ENCODE results near the gene NFYC.
"Not testable (repeated sequence)": the region's sequence is repeated elsewhere in the genome, so short reads cannot be mapped to it uniquely, and the experiment has no call there.

Gene NFYC

DNA sequence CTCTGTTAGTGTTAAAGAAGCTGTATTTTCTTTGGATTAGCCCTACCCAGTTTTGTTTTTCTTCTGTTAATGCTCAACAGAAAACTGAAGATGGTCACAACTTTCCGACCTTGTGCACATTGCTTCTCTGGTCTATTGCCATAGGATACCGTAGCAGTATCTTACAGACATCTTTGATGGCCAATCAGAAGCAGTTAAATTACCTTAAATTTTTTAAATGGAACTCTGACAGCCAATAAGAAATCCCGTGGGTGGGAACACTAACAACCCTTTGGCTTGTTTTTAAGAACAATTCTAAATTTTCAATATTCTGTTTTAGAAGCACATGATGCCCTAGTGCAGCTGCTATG, 17.2 kb downstream of the NFYC start:
- no peak for DNase-seq

DNA sequence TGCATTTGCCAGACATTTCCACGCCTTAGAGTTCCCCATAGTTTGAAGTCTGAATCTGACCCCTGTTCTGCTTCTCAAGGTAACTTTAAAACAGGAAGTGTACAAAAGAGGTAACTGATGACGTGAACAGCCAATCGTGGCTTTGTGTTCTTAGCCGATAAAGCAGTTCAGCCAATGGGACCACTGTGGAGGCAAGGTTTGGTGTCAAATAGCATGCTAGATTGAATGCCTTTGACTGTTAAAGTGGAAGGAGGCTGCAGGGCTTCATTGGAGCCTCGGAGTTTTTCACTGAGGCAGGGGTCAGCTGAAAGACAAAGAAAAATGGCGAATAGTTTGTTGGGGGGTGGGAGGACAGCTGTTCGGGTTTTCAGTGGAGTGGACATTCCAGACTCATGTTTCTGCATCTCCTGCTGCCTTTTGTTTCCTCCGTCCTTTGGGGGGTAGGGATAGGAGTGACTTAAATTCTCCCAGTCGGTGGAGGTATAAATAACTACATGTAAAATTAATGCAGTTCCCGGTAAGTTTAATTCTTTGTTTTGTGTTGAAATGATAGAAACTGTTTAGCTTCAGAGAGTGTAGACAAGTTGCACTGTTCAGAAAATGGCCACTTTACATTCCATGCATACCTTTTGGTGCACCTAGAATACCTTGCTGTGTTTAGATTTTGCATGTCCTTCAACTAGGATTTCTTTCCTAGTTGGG, 17.7 kb downstream of the NFYC start:
- peak; percentile 93 for DNase-seq

DNA sequence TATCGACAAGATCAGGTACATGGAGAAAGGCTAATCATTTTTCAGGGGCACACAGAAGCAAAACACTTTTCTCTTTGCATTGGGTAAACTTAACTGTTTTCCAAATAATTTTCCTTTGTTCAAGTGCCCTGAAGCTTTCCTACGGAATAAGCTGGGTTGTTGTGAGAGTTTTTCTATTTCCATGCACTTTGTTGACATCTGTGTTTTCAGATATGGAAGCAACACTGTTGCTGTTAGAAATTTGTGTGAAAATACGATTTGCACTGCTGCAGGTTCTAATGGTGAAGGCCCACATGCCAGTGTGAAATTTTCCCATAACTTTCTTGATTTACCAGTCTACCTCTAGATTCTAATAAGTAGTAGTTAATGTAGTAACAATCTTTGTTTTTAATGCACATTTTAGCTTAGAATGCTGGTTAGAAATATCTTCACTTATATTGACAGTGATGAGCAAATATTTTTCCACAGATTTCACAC, 18.3 kb downstream of the NFYC start:
- DNase-seq = no peak

DNA sequence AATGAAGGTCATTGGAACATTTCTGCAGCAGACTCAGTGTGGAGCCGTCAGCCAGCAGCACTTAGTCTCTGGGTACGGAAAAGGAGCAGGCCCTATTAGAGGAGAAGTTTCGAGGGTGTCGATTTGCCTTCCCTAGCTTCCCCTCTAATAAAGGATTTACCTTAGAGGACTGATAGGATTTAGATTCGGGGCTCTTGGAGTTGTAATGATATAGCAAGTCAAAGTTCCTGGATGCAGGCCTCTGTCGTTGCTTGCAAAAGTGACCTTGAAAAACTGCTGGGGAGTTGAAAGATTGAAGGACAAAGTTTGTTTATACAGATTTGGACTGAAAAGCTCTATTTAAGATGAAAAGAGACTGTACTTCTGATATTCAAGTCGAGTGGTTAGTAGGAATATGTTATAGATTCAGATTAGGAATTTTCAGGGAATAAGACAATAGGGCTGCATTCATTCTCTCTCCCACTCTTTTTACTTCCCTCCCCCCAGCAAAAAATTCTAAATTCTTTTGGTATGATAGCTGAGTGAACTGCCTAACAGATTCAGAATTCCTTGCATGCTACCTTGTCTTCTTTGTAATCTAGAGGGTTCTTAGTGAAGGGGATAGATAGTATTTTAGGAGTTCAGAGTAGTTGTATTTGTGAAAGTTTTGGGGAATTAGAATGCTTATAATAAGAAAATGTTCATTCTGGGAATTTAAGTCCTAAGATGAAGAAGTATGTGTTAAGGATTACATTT, 19.2 kb downstream of the NFYC start:
- DNase-seq = no peak

DNA sequence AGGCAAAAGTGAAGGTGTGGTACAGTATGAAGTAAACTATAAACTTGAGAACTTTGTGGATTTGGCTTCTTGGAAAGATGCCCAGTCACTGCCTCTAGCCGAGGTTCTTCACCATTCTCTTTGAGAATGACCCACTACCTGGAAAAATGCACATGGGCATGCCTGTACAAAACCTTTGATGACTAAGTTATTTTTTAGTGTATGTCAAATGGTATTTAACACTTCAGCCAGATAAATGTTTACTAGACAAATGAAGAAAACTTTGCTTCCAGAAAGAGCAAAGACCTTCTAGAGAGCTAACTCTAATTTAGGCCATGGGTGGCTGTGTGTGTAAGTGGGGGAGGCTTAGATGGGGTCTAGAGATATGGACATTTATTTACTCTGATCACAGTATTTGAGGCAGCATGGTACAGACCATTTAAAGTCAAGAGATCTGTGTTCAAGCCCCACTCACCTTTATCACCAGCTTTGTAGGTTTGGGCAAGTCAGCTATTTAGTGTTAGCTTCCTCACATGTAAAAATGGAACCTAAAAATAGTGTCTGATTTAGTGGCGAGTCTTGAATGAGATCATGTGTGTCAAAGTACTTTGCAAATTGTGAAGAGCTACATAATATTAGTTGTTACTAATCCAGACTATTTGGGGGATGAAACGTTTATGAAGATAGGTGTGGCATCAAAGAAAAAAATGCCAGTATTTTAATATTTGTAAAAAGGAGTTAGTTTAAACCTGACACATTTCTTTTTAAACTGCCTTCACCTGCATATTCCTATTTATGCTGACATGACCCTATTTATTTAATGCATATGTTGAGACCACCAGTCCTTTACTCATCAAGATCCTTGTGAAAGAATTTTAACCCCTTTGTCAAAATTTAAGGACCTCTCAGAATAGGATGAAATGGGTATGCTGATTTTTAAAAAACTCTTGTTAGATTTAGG, 20.2 kb downstream of the NFYC start:
- DNase-seq = no peak

DNA sequence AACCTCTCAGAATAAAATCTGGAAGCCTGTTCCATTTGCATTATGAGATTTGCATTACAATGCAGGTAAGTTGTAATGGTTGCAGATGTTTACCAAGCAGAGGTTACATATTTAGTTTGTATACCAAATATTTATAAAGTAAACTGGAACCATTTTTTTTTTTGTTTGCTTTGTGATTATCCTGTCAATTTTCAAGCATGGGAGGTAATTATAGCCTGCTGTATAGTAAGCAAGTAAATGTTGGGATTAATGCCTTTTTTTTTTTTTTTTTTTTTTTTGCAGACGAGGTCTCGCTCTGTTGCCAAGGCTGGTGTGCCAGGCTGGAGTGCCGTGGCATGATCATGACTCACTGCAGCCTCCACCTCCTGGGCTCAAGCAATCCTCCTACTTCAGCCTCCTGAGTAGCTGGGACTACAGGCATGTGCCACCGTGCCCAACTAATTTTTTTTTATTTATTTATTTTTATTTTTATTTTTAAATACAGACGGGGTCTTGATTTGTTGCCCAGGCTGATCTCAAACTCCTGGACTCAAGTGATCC, 21.0 kb downstream of the NFYC start:
- DNase-seq = no peak

DNA sequence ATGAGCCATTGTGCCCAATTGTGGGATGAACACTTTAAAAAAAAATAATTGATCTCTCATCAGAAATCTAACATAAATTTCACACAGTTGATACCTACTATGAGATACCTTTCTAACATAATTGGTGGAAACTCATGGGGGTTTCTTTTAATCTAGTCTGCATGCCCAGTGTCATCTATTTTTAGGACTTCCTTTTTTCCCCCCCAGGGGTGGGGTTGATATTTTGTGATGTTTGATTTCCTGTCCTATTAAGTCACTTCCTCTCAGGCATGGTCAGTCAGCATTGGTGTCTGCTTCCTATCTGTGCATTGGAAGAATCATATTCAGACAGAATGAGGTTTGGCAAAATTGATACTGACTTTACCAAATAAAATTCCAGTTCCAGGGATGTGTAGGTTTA, 21.5 kb downstream of the NFYC start:
- DNase-seq = peak; percentile 21

DNA sequence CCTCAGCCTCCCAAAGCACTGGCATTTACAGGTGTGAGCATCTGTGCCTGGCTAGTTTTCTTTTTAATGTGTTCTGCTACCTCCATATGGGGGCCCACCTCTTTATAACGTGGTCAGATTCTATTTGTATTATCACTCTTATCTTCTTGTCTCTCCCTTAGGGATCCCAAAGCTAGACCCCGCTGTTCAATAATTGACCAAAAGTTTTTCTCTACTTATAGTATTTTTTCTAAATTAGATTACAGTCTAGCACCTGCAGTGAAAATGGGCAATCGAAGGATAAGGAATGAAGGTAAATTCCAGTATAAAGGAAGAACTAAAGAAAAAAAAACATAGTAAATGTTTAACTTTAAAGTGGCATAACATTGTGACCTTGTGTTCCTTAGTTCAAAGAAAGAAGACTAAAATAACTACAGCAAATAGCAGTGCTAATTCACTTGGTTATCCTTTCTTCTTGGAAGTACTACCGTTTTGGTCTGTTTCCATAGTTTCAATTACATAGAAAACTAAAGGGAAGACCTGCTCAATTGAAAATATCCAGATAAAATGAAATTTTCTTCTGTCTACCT, 24.1 kb downstream of the NFYC start:
- no peak for DNase-seq

DNA sequence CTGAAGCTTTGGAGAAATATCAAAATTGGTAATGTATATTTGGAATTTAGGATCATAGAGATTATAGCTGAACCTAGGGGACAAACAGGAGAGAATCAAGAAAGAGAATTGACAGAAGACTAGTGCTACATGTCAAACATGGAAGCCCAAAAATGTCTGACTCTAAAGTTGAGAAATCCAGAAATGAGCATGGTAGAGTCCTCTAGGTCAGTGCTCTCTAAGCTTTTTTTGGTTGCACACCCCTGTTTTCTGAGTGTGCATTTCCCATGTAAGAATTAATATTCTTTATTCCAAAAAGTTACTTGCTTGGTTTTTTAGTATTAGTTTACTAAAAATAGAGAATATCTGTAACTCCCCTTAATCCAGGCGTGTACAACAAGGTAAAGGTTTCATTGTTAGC, 25.6 kb downstream of the NFYC start:
- DNase-seq = no peak

DNA sequence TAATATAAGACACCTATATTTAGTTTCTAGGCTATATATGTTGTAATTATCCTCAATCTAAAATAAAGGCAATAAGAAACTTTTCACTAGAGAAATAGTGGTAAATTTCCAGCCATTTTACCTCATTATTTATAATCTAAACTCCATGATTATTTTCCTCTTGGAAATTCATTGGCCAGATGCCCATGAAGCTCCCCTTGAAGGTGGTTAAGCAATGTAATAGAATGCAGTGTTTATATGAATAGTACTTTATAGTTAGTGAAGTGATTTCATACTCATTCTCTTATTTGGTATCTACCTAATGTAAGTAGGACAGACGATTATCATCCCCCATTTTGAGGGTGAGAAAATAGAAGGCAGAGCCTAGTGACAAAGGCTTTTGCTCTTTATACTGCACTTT, 26.5 kb downstream of the NFYC start:
- DNase-seq = no peak

DNA sequence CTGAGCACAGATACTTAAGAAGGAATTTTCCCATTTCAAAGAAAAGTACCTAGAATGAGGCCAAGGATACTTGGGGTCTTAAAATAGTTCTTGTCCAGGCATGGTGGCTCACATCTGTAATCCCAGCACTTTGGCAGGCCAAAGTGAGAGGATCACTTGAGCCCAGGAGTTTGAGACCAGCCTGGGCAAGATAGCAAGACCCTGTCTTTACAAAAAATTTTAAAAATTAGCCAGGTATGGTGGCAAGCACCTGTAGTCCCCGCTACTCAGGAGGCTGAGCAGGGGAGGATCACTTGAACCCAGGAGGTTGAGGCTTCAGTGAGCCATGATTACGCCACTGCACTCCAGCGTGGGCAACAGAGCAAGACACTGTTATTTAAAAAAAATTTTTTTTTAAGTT, 29.0 kb downstream of the NFYC start:
- no peak for DNase-seq

DNA sequence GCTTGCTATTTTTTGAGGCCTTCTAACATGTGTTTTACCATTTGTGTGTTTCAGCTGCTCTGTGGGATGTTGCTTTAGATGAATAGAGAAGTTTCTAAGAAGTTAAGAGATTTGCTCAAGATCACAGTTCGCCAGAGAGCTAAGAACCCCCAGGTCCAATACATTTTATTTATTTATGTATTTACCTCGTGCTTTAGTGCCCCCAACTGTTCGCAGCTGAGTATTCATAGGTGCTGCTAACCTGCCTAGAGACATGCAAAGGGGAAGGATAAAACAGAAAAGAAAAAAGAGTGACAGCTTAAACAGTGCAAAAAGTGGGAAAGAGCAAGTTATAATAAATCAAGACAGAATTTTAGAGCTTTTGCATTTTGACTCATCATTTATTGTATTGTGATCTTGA, 31.1 kb downstream of the NFYC start:
- DNase-seq = no peak

DNA sequence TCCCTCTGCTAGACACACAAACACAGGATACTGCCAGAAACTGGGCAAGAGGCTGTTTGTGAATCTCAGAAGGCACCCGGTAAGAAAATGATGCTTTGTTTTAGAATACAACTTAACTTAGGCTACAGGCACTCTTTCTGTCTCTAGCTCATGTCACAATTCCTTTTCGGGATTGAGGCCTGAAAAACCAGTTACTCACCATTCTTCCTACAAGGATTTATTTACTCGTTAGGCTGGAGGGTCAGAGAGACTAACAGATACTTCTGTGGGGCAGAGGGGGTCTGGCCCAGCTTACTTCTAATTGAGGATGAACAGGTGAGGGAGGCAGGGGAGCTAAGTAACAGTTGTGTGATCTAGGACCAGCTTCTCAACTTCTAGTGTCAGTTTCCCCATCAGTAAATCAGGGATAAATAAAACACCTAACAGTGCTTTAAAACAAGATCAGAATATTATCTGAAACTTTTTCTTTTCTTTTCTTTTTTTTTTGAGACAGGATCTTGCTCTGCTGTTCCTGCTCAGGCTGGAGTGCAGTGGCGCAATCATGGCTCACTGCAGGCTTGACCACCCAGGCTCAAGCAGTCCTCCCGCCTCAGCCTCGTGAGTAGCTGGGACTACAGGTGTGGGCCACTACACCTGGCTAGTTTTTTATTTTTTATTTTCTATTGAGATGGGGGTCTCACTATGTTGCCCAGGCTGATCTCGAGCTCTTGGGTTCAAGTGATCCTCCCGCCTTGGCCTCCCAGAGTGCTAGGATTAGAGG, 31.9 kb downstream of the NFYC start:
- DNase-seq = no peak

DNA sequence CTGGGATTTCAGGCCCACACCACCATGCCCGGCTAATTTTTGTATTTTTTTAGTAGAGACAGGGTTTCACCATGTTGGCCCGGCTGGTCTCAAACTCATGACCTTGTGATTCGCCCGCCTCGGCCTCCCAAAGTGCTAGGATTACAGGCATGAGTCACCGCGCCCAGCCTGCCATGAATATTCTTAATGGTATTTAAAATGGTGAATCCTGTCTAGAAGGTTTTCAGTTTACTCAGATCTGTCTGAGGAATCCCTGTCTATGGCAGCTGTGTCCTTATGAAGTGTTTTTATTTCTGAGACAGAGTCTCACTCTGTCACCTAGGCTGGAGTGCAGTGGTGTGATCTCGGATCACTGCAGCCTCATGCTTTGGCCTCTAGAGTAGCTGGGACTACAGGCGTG, 36.2 kb downstream of the NFYC start:
- not testable (repeated sequence) for DNase-seq

DNA sequence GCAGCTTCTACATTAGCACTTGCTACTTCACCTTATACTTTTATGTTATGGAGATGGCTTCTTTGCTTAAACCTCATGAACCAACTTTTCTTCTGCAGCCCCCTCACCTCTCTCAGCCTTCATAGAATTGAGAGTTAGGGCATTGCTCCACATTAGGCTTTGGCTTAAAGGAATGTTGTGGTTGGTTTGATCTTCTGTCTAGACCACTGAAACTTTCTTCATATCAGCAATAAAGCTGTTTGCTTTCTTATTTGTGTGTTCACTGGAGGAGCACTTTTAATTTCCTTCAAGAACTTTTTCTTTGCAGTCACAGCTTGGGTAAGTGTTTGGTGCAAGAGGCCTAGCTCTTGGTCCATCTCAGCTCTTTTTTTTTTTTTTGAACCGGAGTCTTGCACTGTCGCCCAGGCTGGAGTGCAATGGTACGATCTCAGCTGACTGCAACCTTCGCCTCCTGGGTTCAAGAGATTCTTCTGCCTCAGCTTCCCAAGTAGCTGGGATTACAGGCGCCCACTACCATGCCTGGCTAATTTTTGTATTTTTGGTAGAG, 37.9 kb downstream of the NFYC start:
- DNase-seq = not testable (repeated sequence)

DNA sequence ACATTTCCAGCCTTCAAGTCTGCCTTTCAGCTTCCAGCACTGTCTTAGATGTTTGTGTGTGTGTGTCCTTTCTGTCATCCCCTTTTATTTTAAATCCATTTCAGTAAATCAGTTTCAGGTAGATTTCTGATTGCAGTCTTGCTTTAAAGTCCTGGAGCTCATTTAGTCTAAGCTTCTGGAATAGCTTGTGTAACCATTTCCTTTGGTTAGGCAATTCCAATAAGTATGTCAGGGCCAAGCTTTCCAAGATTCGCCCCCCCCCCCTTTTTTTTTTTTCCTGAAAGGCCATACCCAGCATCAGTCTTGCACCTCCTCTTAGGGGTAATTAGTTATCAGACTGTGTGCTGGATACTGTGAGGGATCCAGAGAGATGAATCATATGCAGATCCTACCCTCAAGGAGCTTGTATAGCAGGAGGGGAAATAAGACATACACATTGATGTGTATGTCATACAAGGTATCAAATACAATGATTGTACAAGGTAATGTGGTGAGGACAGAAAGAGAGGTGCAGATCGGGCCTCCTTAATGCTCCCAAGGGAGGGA, 41.3 kb downstream of the NFYC start:
- DNase-seq = no peak

DNA sequence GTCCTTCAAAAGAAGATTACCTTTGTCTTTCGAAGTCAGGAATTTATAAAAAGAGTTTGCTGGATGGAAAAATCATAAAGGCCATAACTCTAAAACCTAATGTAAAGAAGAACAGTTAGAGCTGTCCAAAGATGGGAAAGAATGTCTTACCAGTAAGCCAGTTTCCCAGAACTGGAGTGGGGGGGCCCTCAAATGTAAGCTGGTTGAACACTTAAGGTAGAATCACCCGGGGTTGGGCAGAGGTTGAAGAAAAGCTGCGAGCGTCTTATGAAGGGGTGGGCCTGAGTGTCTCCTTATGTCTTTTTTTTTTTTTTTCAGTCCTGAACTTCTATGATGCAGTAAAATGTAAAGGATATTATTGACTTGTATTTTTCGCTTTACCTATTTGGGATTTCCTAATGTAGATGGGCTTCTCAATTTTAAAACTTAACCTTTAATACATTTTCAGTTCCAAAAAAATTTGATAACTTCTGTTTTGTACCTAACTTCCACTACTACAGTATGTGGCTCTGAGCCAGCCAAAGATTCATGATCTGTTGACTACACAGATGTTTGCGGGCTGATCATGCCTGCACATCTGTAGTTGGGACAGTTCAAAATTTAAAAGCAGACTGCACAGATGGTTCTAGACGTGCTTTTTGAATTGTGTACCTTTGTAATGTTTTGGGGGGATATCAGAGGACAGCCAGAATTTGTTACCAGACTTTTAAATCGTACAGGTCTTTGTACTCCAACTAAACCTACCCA, 43.6 kb downstream of the NFYC start:
- DNase-seq = peak; percentile 31

DNA sequence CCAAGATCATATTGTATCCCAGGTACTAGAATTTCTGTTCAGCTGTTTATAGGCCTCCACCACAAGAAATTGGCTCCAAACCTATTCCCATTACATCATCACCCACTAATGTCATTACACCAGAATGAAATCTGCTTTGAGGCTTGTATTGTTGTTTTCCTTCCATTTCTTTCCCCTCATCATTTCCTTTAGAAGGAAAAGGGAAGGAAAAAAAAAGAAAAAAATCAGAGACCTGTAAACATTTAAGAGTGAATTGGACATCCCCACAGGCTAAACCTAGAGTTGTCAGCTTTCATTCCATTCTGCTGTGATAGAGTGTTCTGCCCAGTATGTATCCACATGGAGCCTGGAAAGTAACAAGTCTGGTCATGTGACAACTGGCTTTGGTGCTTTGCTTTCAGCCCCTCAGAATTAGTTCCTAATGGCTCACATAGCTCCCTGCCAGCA, 44.6 kb downstream of the NFYC start:
- no peak for DNase-seq

DNA sequence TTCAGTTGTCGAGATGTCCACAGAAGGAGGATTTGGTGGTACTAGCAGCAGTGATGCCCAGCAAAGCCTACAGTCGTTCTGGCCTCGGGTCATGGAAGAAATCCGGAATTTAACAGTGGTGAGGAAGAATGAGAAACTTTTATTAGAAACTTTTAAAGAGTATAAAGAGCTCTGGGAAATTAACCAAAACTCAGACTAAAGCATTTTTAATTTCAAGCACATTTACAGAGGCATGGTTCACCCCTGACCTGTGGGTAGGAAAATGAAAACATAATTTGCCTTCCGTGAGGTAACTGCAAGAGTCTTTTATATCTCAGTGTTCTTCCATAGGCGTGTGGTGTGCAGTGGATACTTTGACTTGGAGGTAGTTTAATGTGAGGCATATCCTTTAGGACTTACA, 47.3 kb downstream of the NFYC start:
- no peak for DNase-seq

DNA sequence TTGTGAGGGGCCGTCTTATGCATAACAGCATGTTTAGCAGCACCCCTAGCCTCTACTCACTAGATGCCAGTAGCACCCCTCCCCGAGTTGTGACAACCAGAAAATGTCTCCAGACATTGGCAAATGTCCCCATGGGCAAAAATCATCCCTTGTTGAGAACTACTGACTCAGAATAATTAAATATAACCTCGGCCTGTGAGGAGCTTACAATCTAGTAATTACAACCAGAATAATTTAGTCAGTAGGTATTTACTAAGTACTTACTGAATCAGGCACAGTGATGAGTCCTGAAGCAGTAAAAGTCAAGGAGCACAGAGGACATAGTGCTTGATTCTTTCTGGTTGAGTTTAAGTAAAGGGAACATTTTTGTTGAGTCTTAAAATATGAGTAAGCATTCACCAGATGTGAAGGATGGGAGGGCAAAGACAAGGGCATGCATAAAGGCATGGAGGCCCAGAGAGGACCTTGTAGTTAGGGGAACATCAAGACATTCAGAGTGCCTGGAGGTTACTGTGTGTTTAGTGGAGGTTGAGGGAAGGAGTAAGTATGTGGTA, 48.0 kb downstream of the NFYC start:
- DNase-seq = no peak
